ENCODE data around the gene PSMC3.

Gene PSMC3

DNA sequence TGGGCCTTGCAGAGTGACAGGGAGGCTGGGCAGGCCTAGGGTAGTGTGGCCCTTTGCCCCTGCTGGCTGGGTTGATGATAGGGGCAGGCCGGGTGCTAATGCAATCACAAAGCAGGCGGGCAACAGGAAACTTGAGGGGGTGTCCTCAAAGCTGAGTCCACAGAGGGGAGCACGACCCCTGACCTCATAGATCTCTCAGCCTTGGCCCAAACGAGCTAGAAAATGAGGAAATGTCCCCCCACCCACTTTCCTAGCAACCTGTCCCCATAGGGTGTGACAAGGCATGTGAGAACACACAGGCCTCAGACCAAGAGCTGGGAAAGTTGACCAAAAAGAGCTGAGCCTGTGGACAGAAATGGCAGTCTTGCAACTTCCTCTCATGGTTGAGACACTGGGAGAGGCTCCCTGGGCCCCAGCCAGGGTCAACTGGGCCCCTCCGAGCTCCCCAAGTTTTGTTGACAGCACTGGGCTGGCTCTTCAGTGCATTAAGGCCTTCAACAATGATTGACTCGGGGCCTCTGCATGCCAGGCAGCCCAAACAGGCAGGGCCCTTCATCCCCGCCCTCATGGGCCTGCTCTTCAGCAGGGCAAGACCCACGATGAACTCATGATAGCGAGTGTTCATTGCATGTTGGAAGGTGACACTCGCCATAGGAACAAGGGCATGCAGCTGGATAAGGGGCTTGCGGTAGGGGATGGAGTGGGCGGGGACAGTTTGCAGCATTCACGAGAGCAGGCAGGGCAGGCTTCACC lies 38.1 kb downstream of the PSMC3 start:
- no peak overlapping the region for H3K4me3 ChIP-seq (ENCODE audit: low read depth, low read length)
- DNase-seq (ENCODE audit: low read depth): no peak
- in situ Hi-C loops (cut with HindIII; ENCODE audit: low sequenced_read_pairs): no loop called here
- TF ChIP-seq, protein P1, sequence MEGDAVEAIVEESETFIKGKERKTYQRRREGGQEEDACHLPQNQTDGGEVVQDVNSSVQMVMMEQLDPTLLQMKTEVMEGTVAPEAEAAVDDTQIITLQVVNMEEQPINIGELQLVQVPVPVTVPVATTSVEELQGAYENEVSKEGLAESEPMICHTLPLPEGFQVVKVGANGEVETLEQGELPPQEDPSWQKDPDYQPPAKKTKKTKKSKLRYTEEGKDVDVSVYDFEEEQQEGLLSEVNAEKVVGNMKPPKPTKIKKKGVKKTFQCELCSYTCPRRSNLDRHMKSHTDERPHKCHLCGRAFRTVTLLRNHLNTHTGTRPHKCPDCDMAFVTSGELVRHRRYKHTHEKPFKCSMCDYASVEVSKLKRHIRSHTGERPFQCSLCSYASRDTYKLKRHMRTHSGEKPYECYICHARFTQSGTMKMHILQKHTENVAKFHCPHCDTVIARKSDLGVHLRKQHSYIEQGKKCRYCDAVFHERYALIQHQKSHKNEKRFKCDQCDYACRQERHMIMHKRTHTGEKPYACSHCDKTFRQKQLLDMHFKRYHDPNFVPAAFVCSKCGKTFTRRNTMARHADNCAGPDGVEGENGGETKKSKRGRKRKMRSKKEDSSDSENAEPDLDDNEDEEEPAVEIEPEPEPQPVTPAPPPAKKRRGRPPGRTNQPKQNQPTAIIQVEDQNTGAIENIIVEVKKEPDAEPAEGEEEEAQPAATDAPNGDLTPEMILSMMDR (IDR thresholded peaks at IDR 0.05; ENCODE audit: low read depth, low read length, missing control alignments): no peak

DNA sequence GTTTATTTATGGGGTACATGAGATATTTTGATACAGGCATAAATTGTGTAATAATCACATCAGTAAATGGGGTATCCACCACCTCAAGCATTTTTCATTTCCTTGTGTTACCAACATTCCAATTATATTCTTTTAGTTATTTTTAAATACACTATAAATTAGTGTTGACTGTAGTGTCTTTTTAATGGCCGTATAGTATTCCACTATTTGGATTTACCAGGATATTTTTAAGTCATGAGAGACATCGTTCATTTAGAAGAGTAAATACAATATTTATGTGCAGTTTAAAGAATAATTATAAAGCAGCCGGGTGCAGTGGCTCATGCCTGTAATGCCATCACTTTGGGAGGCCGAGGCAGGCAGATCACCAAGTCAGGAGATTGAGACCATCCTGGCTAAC lies 41.7 kb downstream of the PSMC3 start:
- TF ChIP-seq, protein P1 (IDR thresholded peaks at IDR 0.05; ENCODE audit: low read depth, low read length, missing control alignments): no peak
- in situ Hi-C loops (cut with HindIII; ENCODE audit: low sequenced_read_pairs): no loop called here
- H3K4me3 ChIP-seq (ENCODE audit: low read depth, low read length): no peak overlapping the region
- DNase-seq (ENCODE audit: low read depth): no peak

DNA sequence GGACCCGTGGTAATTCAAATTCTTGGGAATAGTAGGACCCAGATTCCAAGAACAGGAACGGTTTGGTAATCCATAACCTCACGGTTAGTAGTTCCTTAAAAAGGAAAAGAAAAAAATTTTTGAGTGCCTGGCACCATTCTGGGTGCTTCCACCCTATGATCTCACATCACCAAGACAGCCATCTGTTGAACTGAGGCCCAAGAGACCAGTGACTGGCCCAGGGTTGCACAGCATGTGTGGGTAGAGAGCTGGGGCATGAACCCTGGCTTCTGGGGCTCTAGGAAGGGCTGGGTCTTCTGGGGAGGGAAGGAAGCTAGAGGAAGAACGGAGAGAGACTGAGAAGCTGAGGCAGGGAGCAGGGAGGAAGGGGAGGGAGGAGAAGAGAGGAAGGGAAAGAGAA lies 43.2 kb downstream of the PSMC3 start:
- in situ Hi-C loops (cut with HindIII; ENCODE audit: low sequenced_read_pairs): no loop called here
- no peak overlapping the region for H3K4me3 ChIP-seq (ENCODE audit: low read depth, low read length)
- DNase-seq (ENCODE audit: low read depth): no peak
- TF ChIP-seq, protein P1 (IDR thresholded peaks at IDR 0.05; ENCODE audit: low read depth, low read length, missing control alignments): no peak

DNA sequence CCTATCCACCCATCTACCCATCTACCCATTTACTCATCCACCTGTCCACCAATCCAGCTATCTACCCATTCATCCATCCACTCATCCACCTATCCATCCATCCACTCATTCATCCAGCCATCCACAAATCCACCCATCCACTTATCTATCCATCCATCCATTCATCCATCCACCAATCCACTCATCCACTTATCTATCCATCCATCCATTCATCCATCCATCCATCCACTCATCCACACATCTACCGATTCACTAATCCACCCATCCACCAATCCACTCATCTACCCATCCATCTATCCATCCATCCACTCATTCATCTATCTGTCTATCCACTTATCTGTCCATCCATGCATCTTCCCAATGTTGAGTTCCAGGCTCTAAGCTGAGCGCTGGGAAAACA lies 46.2 kb downstream of the PSMC3 start:
- in situ Hi-C loops (cut with HindIII; ENCODE audit: low sequenced_read_pairs): no loop called here
- TF ChIP-seq, protein P1 (IDR thresholded peaks at IDR 0.05; ENCODE audit: low read depth, low read length, missing control alignments): no peak
- H3K4me3 ChIP-seq (ENCODE audit: low read depth, low read length): no peak overlapping the region
- DNase-seq (ENCODE audit: low read depth): no peak

DNA sequence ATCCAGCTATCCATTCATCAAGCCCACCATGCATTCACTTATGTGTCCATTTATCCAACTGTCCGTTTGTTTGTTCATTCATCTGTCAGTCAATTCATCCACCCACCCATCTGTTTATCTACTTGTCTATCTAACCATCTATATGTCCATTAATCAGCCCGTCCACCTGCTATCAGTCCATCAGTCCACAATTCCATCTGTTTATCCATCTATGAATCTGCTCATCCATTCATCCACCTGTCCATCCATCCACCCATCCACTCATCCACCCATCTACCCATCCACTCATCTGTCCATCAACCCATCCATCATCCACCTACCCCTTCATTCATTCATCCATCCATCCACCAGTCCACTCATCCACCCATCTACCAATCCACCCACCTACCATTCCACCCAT lies 46.9 kb downstream of the PSMC3 start:
- in situ Hi-C loops (cut with HindIII; ENCODE audit: low sequenced_read_pairs): no loop called here
- TF ChIP-seq, protein P1 (IDR thresholded peaks at IDR 0.05; ENCODE audit: low read depth, low read length, missing control alignments): no peak
- no peak overlapping the region for H3K4me3 ChIP-seq (ENCODE audit: low read depth, low read length)
- no peak for DNase-seq (ENCODE audit: low read depth)

DNA sequence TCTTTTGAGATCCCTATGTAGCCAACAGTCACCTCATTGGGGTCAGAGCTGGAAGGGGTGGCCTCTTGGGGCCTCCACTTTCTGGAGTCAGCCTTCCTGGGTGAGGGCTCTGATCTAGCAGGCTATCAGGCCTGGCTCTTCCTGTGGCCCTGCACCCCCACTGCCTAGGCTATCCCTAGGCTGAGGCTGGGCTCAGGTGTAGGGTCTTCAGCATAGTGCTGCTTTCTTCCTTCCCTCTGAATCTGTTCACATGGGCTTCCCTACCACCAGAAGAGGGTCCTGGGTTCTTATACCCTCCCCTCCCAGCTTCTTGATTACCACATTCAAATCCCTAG lies 47.4 kb downstream of the PSMC3 start:
- TF ChIP-seq, protein P1 (IDR thresholded peaks at IDR 0.05; ENCODE audit: low read depth, low read length, missing control alignments): no peak
- in situ Hi-C loops (cut with HindIII; ENCODE audit: low sequenced_read_pairs): no loop called here
- H3K4me3 ChIP-seq (ENCODE audit: low read depth, low read length): no peak overlapping the region
- no peak for DNase-seq (ENCODE audit: low read depth)

All from astrocyte of the cerebellum (primary cell).